ENCODE data around the gene WDR88. TPM values are rescaled to one million over a fixed set of nuclear protein-coding genes. Genes with fewer than 3 reads are reported as not detected.
A peak's percentile ranks its signal among the peaks of the same experiment; 100 is the strongest.

WDR88 gene
- total and polyA plus RNA-seq, 2 of the 8 experiments (the other 6 are each of a cell fraction or from before 2014, with no cell fraction given): not detected

- TF ChIP-seq ASH2L (IDR thresholded peaks at IDR 0.05; ENCODE audit: low read length): no peak
- no peak for TF ChIP-seq POLR2A (IDR thresholded peaks at IDR 0.05; ENCODE audit: control extremely low read depth in 1 of 2, low read depth in 2 of 2, low read length in 2 of 2)
- peak; percentile 26; the same call in 1 of the 2 replicates for TF ChIP-seq TEAD4 (IDR thresholded peaks at IDR 0.05; ENCODE audit: low read depth, low read length)
- TF ChIP-seq CHD2 (IDR thresholded peaks at IDR 0.05; ENCODE audit: low read length): no peak
- TF ChIP-seq POLR2AphosphoS5 (IDR thresholded peaks at IDR 0.05; ENCODE audit: low read depth, low read length): no peak
- TF ChIP-seq TAF7 (optimal IDR thresholded peaks at IDR 0.05; ENCODE audit: borderline replicate concordance, low read depth, low read length): no peak
- TF ChIP-seq MAX (IDR thresholded peaks at IDR 0.05): peak; percentile 70
- TF ChIP-seq KDM5A (IDR thresholded peaks at IDR 0.05; ENCODE audit: low read length): no peak
- no peak for TF ChIP-seq BRCA1 (IDR thresholded peaks at IDR 0.05; ENCODE audit: low read depth, low read length)
- TF ChIP-seq EGR1 (IDR thresholded peaks at IDR 0.05; ENCODE audit: borderline replicate concordance, low read depth, low read length): no peak
- no peak for TF ChIP-seq POU5F1 (IDR thresholded peaks at IDR 0.05; ENCODE audit: low read depth, low read length)
- no peak for TF ChIP-seq CBX8 (IDR thresholded peaks at IDR 0.05; ENCODE audit: borderline replicate concordance, low read depth, low read length)
- TF ChIP-seq HDAC6 (IDR thresholded peaks at IDR 0.05; ENCODE audit: low read depth, low read length): no peak
- TF ChIP-seq NRF1 (IDR thresholded peaks at IDR 0.05; ENCODE audit: low read depth, low read length): no peak
- no peak for TF ChIP-seq ATF3 (IDR thresholded peaks at IDR 0.05; ENCODE audit: insufficient read depth, low read depth, low read length)
- TF ChIP-seq CREB1 (IDR thresholded peaks at IDR 0.05): 0 out of 2 replicates have a peak, but pooled peaks have one; percentile 33
- TF ChIP-seq JUN (IDR thresholded peaks at IDR 0.05; ENCODE audit: low read depth, low read length): no peak
- TF ChIP-seq SIX5 (IDR thresholded peaks at IDR 0.05; ENCODE audit: low read depth, low read length): no peak
- peak; percentile 42 for TF ChIP-seq E2F6 (IDR thresholded peaks at IDR 0.05)
- no peak for TF ChIP-seq NANOG (IDR thresholded peaks at IDR 0.05; ENCODE audit: insufficient read depth, low read depth, low read length, poor library complexity, severe bottlenecking)
- peak; percentile 93 to 96 (median 95) for TF ChIP-seq CTCF (IDR thresholded peaks at IDR 0.05; ENCODE audit: control extremely low read depth in 1 of 3, insufficient read depth in 1 of 3, low read depth in 1 of 3, low read length in 3 of 3)
- no peak for TF ChIP-seq TBP (IDR thresholded peaks at IDR 0.05; ENCODE audit: low read depth, low read length)
- TF ChIP-seq BACH1 (IDR thresholded peaks at IDR 0.05; ENCODE audit: low read length): peak; percentile 72
- TF ChIP-seq FOSL1 (IDR thresholded peaks at IDR 0.05; ENCODE audit: insufficient read depth, low read depth, low read length): no peak
These were observed 12.0 kb downstream of the WDR88 start (continued) for GRCh38 chr19:33143897-33144405.

Measured in H1 (cell line).